ENCODE data around the gene SNX13. TPM values are rescaled to one million over a fixed set of nuclear protein-coding genes. Genes with fewer than 3 reads are reported as not detected.
A peak's percentile ranks its signal among the peaks of the same experiment; 100 is the strongest.

SNX13 gene
- total and polyA plus RNA-seq, 3 experiments from 2014 or later: 9.2 to 26.3 (median 23.4) TPM

DNA sequence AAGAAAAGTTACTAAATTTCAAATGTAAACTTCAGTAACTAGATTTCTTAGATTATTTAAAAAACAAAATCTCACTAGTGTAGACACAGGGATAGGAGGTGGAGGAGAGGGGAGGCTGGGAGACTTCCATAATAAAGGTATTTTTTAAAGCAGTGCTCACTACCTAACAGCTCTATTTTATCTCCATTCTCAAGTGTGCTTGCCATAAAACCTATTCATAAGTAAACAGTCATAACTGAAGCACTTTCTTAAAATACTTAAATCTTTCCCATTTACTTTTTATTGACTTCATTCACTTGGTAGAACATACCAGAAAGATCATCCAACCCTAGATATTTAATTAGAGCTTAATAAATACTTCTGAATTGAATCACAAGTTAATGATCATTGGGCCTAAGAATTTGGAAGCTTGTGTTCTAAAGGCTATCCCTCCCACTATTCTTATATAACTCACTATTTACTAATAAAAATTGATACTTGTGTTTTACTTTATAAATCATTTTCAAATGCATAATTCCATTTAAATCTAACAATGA lies 107.4 kb downstream of the SNX13 start:
- Mint-ChIP-seq H3K4me3 (no peak overlapping the region), H3K27me3 (no peaks in the 10 kb centered on the region), H3K27ac (peak overlapping the region in 1 of 8 donors; percentile 36), H3K36me3 (peaks cover 5 to 48% (median 8%) of the 10 kb centered on the region in 3 donors), H3K4me1 (no peaks in the 10 kb centered on the region), H3K9me3 (no peaks in the 10 kb centered on the region)
- POLR2A ChIA-PET: no interaction called here
- Histone ChIP-seq H3K9me3 (ENCODE audit: low read length) (no peaks in the 10 kb centered on the region), H3K4me1 (ENCODE audit: insufficient read depth, low read length) (no peaks in the 10 kb centered on the region), H3K27ac (ENCODE audit: low read depth, low read length) (no peak overlapping the region), H3K36me3 (ENCODE audit: insufficient read depth, low read length) (peaks cover 4% of the 10 kb centered on the region), H3K27me3 (ENCODE audit: insufficient read depth, low read length, poor library complexity, severe bottlenecking) (no peaks in the 10 kb centered on the region), H3K4me3 (ENCODE audit: low read length) (no peak overlapping the region)
- no peak for DNase-seq
- CTCF ChIA-PET: no interaction called here

DNA sequence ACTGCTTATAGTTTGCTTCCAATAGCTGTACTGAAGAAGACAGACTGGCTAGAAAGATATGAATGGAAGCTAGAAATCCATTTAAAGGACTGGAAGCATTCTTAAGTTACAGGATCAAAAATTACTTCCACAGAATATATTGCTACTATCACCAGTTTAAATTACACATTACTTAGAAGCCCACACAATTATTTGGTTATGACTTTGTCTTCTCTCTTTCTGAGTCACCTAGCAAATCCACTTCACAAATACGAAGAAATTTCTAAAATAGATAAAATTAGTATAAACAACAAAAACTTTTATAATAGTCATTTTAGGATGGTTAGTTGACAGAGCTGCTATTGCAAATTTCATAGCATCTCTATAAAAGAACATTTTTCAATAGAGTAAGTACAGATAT lies 108.1 kb downstream of the SNX13 start:
- H3K27ac Mint-ChIP-seq: no peak overlapping the region
- Histone ChIP-seq H3K9me3 (ENCODE audit: low read length) (no peaks in the 10 kb centered on the region), H3K4me1 (ENCODE audit: insufficient read depth, low read length) (no peaks in the 10 kb centered on the region), H3K4me3 (ENCODE audit: low read length) (no peak overlapping the region), H3K27ac (ENCODE audit: low read depth, low read length) (no peak overlapping the region), H3K27me3 (ENCODE audit: insufficient read depth, low read length, poor library complexity, severe bottlenecking) (no peaks in the 10 kb centered on the region), H3K36me3 (ENCODE audit: insufficient read depth, low read length) (peaks cover 4% of the 10 kb centered on the region)
- no peaks in the 10 kb centered on the region for H3K27me3 Mint-ChIP-seq
- no peak overlapping the region for H3K4me3 Mint-ChIP-seq
- DNase-seq: no peak
- CTCF ChIA-PET: interaction anchor here (0.9 kb wide), 1 partner anchor 13 kb away, joined by 3 read pairs; no protein-coding TSS in a partner anchor
- H3K4me1 Mint-ChIP-seq: no peaks in the 10 kb centered on the region
- H3K9me3 Mint-ChIP-seq: no peaks in the 10 kb centered on the region
- POLR2A ChIA-PET: no interaction called here
- peaks cover 4 to 48% (median 11%) of the 10 kb centered on the region in 3 donors for H3K36me3 Mint-ChIP-seq

DNA sequence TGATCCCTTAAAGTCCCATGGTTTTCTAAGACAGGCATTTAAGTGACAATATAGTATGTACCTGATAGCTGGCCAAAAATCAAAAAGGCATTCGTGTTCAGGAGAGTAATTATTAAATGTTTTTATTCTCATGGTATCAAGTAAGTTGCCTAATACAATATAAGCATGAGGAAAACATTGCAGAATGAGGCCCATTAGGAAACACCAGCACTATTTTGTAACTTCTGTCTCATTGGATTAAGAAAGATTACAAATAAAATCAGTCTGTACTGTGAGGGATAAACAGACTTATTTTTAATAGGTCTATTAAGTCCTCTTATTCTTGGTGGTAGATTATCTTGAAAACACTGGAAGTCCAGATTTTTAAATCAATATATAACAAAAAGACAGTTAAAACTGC lies 110.1 kb downstream of the SNX13 start:
- DNase-seq: no peak
- Histone ChIP-seq H3K27me3 (ENCODE audit: insufficient read depth, low read length, poor library complexity, severe bottlenecking) (no peaks in the 10 kb centered on the region), H3K4me1 (ENCODE audit: insufficient read depth, low read length) (no peaks in the 10 kb centered on the region), H3K4me3 (ENCODE audit: low read length) (no peak overlapping the region), H3K9me3 (ENCODE audit: low read length) (no peaks in the 10 kb centered on the region), H3K36me3 (ENCODE audit: insufficient read depth, low read length) (peaks cover 4% of the 10 kb centered on the region), H3K27ac (ENCODE audit: low read depth, low read length) (no peak overlapping the region)
- Mint-ChIP-seq H3K4me3 (no peak overlapping the region), H3K4me1 (no peaks in the 10 kb centered on the region), H3K27me3 (no peaks in the 10 kb centered on the region), H3K27ac (no peak overlapping the region), H3K36me3 (peaks cover 9 to 45% (median 14%) of the 10 kb centered on the region in 3 donors), H3K9me3 (no peaks in the 10 kb centered on the region)
- CTCF ChIA-PET: no interaction called here
- POLR2A ChIA-PET: no interaction called here

DNA sequence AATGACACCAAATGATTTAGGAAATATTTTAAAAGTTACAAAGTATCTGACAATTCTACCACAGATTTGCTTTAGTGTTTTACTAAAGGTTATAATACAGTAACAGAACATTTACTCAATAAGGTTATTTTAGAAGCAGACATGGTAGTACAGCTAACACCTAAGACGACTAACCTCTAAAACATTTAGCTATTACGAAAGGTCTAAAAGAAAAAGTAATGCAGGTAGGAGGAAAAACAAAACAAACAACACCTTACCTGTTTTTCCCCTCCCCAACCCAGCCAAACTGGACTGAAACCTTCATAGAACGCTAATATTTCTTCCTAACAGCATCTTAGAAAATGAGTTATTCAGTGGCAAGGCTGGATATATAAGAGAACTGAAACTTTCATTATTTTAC lies 111.3 kb downstream of the SNX13 start:
- Histone ChIP-seq H3K27ac (ENCODE audit: low read depth, low read length) (no peak overlapping the region), H3K4me1 (ENCODE audit: insufficient read depth, low read length) (no peaks in the 10 kb centered on the region), H3K27me3 (ENCODE audit: insufficient read depth, low read length, poor library complexity, severe bottlenecking) (no peaks in the 10 kb centered on the region), H3K9me3 (ENCODE audit: low read length) (no peaks in the 10 kb centered on the region), H3K36me3 (ENCODE audit: insufficient read depth, low read length) (peaks cover 8% of the 10 kb centered on the region), H3K4me3 (ENCODE audit: low read length) (no peak overlapping the region)
- Mint-ChIP-seq H3K27me3 (no peaks in the 10 kb centered on the region), H3K27ac (no peak overlapping the region), H3K4me3 (no peak overlapping the region), H3K9me3 (no peaks in the 10 kb centered on the region), H3K4me1 (no peaks in the 10 kb centered on the region), H3K36me3 (peaks cover 10 to 45% (median 11%) of the 10 kb centered on the region in 3 donors)
- CTCF ChIA-PET: no interaction called here
- POLR2A ChIA-PET: no interaction called here
- DNase-seq: no peak

DNA sequence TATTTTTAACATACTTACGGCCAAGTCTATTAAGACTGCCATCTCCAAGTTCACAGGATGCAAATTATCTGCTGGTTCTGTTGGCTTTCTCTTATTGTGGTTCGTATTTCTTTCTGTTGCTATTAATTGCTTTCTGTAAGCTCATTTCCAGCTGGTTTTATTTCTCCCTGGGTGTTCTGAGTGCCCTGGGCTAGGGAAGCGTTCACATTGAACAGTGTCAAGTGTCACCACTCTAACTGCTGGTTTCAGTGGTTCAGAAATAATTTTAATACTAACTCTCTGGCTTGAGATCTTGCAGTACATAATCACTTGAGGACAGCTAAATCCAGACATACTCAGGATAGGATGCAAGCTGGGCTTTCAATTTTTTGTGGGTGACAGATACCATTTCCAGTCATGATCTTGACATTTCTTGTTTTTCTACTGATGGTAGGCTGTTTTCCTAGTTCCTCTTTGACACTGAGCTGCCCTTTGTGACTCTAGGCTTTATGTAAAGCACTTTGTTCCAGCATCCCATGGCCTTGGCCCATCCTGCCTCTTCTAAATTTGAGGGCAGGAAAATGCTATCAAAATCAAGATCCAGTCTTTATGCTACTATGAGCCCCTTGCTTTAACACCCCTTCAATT lies 117.6 kb downstream of the SNX13 start:
- Mint-ChIP-seq H3K36me3 (peaks cover 13 to 53% (median 18%) of the 10 kb centered on the region in 3 donors), H3K27me3 (no peaks in the 10 kb centered on the region), H3K27ac (peak overlapping the region in 2 of 8 donors; percentile 22 to 32), H3K4me3 (no peak overlapping the region), H3K9me3 (no peaks in the 10 kb centered on the region), H3K4me1 (no peaks in the 10 kb centered on the region)
- POLR2A ChIA-PET: no interaction called here
- no peaks in the 10 kb centered on the region for H3K4me1 ChIP-seq (ENCODE audit: insufficient read depth, low read length)
- H3K9me3 ChIP-seq (ENCODE audit: low read length): no peaks in the 10 kb centered on the region
- H3K27ac ChIP-seq (ENCODE audit: low read depth, low read length): no peak overlapping the region
- H3K27me3 ChIP-seq (ENCODE audit: insufficient read depth, low read length, poor library complexity, severe bottlenecking): no peaks in the 10 kb centered on the region
- H3K36me3 ChIP-seq (ENCODE audit: insufficient read depth, low read length): peaks cover 4% of the 10 kb centered on the region
- no peak for DNase-seq
- H3K4me3 ChIP-seq (ENCODE audit: low read length): no peak overlapping the region
- CTCF ChIA-PET: no interaction called here

DNA sequence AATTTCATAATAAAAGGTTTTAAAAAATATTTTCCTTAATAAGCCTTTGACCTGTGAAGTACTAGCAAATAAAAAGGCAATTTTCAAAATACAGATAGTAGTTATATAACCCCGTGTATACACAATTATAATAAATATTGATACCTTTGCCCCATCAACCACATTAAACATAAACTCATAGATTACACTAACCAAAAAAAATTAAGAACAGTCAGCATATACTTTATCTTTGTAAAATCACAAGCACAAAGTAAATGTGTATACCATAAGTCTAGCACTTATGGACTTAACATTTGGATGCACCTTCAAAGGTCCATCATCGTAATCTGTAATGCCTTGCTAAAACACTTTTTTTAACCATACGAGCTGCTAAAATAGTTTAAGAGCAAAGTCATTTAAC lies 123.4 kb downstream of the SNX13 start:
- H3K27ac Mint-ChIP-seq: no peak overlapping the region
- no peaks in the 10 kb centered on the region for H3K4me1 ChIP-seq (ENCODE audit: insufficient read depth, low read length)
- ChIA-PET POLR2A (no interaction called here), CTCF (no interaction called here)
- H3K27me3 ChIP-seq (ENCODE audit: insufficient read depth, low read length, poor library complexity, severe bottlenecking): no peaks in the 10 kb centered on the region
- H3K4me1 Mint-ChIP-seq: no peaks in the 10 kb centered on the region
- H3K9me3 Mint-ChIP-seq: peaks cover 4 to 9% (median 8%) of the 10 kb centered on the region in 5 donors
- peaks cover 19 to 59% (median 26%) of the 10 kb centered on the region in 3 donors for H3K36me3 Mint-ChIP-seq
- H3K4me3 ChIP-seq (ENCODE audit: low read length): no peak overlapping the region
- H3K36me3 ChIP-seq (ENCODE audit: insufficient read depth, low read length): peaks cover 5% of the 10 kb centered on the region
- no peaks in the 10 kb centered on the region for H3K27me3 Mint-ChIP-seq
- no peak overlapping the region for H3K27ac ChIP-seq (ENCODE audit: low read depth, low read length)
- H3K4me3 Mint-ChIP-seq: no peak overlapping the region
- no peak for DNase-seq
- H3K9me3 ChIP-seq (ENCODE audit: low read length): no peaks in the 10 kb centered on the region

DNA sequence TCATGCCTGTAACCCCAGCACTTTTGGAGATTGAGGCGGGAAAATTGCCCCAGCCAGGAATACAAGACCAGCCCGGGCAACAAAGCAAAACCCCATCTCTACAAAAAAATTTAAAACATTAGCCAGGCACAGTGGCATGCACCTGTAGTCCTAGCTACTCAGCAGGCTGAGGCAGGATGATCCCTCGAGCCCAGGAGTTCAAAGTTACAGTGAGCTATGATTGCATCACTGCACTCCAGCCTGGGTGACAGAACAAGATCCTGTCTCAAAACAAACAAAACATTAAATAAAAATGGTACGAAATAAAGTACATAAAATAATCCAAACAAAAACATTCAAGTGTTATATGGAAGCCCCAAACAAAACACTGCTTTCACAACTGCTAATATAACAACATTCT lies 125.0 kb downstream of the SNX13 start:
- Histone ChIP-seq H3K4me3 (ENCODE audit: low read length) (no peak overlapping the region), H3K27ac (ENCODE audit: low read depth, low read length) (no peak overlapping the region), H3K36me3 (ENCODE audit: insufficient read depth, low read length) (peaks cover 5% of the 10 kb centered on the region), H3K27me3 (ENCODE audit: insufficient read depth, low read length, poor library complexity, severe bottlenecking) (no peaks in the 10 kb centered on the region), H3K4me1 (ENCODE audit: insufficient read depth, low read length) (no peaks in the 10 kb centered on the region), H3K9me3 (ENCODE audit: low read length) (no peaks in the 10 kb centered on the region)
- Mint-ChIP-seq H3K27me3 (no peaks in the 10 kb centered on the region), H3K27ac (no peak overlapping the region), H3K9me3 (peaks cover 7 to 15% (median 12%) of the 10 kb centered on the region in 5 donors), H3K4me1 (peaks cover under 1 to 9% (median 8%) of the 10 kb centered on the region in 3 donors), H3K4me3 (no peak overlapping the region), H3K36me3 (peaks cover 32 to 64% (median 34%) of the 10 kb centered on the region in 3 donors)
- DNase-seq: no peak
- CTCF ChIA-PET: no interaction called here
- POLR2A ChIA-PET: no interaction called here

DNA sequence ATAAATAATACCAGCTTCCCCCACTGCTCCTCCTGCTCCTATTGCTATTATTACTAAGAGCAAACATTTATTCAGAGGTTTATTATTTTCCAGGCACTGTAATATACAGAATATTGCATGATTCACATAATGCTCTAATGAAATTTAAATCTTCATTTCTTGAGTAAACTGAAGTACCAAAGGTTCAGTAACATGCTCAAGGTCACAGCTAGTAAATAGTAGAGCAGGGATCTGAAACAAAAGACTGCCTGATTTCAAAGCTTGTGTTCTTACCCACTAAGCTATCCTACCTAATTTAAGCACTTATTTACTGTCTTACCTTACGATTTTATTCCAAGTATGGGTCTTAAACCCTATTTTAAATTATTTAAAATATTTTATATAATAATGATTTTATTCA lies 126.2 kb downstream of the SNX13 start:
- no peaks in the 10 kb centered on the region for H3K9me3 ChIP-seq (ENCODE audit: low read length)
- H3K27ac ChIP-seq (ENCODE audit: low read depth, low read length): no peak overlapping the region
- Mint-ChIP-seq H3K36me3 (peaks cover 41 to 71% (median 43%) of the 10 kb centered on the region in 3 donors), H3K27ac (no peak overlapping the region), H3K4me1 (peaks cover 10 to 21% (median 21%) of the 10 kb centered on the region in 3 donors), H3K4me3 (no peak overlapping the region), H3K27me3 (no peaks in the 10 kb centered on the region), H3K9me3 (peaks cover 7 to 15% (median 12%) of the 10 kb centered on the region in 5 donors)
- CTCF ChIA-PET: no interaction called here
- no peaks in the 10 kb centered on the region for H3K27me3 ChIP-seq (ENCODE audit: insufficient read depth, low read length, poor library complexity, severe bottlenecking)
- DNase-seq: no peak
- no peak overlapping the region for H3K4me3 ChIP-seq (ENCODE audit: low read length)
- H3K4me1 ChIP-seq (ENCODE audit: insufficient read depth, low read length): no peaks in the 10 kb centered on the region
- H3K36me3 ChIP-seq (ENCODE audit: insufficient read depth, low read length): peaks cover 5% of the 10 kb centered on the region
- POLR2A ChIA-PET: no interaction called here

Data from CD8-positive, alpha-beta memory T cell (primary cell).